ENCODE data around the gene HPCAL1. TPM values are rescaled to one million over a fixed set of nuclear protein-coding genes. Genes with fewer than 3 reads are reported as not detected.

HPCAL1 gene
- total RNA-seq, 2 donors from 2014 or later = 64.5 to 85.7 TPM

DNA sequence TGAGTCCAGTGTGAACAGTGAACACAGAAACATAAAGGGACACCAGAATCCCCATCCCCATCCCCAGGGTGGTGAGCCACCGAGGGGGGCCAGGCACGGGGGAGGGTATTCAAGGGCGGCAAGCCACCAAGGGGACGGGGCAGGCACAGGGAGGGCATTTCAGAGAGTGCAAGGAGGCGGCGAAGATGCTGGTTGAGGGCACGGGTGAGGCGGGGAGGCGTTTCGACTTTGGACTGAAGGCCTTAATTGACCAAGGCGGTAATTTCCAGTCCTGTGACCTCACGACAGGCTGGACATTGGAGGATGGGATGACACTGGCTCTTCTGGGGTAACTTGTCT, 75.0 kb downstream of the HPCAL1 start:
- TF ChIP-seq, protein P1, sequence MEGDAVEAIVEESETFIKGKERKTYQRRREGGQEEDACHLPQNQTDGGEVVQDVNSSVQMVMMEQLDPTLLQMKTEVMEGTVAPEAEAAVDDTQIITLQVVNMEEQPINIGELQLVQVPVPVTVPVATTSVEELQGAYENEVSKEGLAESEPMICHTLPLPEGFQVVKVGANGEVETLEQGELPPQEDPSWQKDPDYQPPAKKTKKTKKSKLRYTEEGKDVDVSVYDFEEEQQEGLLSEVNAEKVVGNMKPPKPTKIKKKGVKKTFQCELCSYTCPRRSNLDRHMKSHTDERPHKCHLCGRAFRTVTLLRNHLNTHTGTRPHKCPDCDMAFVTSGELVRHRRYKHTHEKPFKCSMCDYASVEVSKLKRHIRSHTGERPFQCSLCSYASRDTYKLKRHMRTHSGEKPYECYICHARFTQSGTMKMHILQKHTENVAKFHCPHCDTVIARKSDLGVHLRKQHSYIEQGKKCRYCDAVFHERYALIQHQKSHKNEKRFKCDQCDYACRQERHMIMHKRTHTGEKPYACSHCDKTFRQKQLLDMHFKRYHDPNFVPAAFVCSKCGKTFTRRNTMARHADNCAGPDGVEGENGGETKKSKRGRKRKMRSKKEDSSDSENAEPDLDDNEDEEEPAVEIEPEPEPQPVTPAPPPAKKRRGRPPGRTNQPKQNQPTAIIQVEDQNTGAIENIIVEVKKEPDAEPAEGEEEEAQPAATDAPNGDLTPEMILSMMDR (IDR thresholded peaks at IDR 0.05) = no peak
- Histone ChIP-seq H3K4me3 (no peak overlapping the region), H3K9ac (ENCODE audit: low read depth in 2 of 2, low read length in 2 of 2) (no peak overlapping the region), H3K9me3 (no peaks in the 10 kb centered on the region), H3K36me3 (no peaks in the 10 kb centered on the region), H3K4me1 (peaks cover 6% of the 10 kb centered on the region), H3K27me3 (no peaks in the 10 kb centered on the region), H3K27ac (no peak overlapping the region)
- DNase-seq = no peak
- intact Hi-C loops (cut with DNase I) = no loop called here

DNA sequence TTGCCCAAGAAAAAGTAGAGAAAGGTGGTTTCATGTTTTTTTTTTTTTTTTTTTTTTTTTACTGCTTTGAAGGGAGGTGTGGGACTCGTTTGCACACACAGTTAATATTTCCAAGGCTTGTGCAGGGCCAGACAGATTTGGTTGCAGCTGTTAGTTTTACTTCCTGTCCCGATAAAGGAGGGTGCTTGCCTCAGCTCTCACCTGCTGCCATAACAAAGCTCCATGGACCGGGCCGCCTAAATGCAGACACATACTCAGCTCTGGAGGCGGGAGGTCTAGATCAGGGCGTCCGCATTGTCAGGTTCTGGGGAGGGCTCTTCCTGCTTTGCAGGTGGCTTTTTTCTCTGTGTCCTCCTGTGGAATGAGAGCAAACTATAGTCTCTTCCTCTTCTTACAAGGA, 75.5 kb downstream of the HPCAL1 start:
- no peak for DNase-seq
- peaks cover 10% of the 10 kb centered on the region for H3K4me1 ChIP-seq
- intact Hi-C loops (cut with DNase I) = no loop called here

DNA sequence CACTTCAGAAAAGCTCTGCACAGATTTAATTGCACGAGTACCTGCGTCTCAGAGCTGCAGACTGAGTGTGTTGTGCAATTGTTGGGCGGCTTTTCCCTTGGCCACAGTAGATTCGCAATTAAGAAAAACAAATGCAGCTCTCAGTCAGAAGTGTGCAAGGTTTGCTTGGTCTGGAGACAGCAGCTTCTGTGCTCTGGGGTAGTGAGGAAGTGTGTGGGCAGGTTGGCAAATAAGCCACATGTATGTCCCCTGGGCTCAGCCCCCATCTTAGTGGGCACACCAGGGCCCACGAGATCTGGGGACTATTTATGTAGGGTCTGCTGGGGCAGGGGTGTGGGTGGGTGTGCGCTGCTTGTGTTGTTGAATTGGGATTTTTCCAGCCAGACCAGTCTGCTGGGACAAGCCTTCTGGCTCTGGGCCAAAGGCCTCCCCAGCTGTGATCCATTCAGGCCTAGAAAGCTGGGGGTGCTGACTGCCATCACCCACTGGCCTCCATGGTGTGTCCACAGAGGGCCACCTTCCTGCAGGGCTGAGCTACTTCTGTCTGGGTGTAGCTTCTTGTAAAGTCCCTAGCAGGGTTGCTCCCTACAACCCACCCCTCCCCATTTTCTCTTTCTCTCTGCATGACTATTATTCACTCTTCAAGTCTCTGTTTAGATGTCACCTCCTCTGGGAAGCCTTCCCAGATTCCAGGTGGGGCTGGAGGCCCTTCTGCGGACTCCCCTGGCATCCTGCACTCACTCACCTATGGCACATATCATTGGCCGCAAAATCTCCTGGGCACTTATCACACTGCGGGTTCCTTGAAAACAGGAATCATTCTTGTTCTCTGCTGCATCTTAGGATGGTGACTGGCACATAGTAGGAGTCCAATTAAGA, 77.6 kb downstream of the HPCAL1 start:
- H3K27me3 ChIP-seq = no peaks in the 10 kb centered on the region
- H3K4me1 ChIP-seq = peaks cover 14% of the 10 kb centered on the region
- TF ChIP-seq, protein P1 (IDR thresholded peaks at IDR 0.05) = no peak
- no peak overlapping the region for H3K4me3 ChIP-seq
- H3K9me3 ChIP-seq = no peaks in the 10 kb centered on the region
- intact Hi-C loops (cut with DNase I) = no loop called here
- DNase-seq = no peak
- H3K36me3 ChIP-seq = no peaks in the 10 kb centered on the region
- H3K27ac ChIP-seq = no peak overlapping the region
- no peak overlapping the region for H3K9ac ChIP-seq (ENCODE audit: low read depth in 2 of 2, low read length in 2 of 2)

More for the DNA sequence above, 75.5 kb downstream of the HPCAL1 start:
- Histone ChIP-seq H3K36me3 (no peaks in the 10 kb centered on the region), H3K4me3 (no peak overlapping the region), H3K9ac (ENCODE audit: low read depth in 2 of 2, low read length in 2 of 2) (no peak overlapping the region), H3K9me3 (no peaks in the 10 kb centered on the region), H3K27me3 (no peaks in the 10 kb centered on the region), H3K27ac (no peak overlapping the region)
- TF ChIP-seq, protein P1 (IDR thresholded peaks at IDR 0.05) = no peak

DNA sequence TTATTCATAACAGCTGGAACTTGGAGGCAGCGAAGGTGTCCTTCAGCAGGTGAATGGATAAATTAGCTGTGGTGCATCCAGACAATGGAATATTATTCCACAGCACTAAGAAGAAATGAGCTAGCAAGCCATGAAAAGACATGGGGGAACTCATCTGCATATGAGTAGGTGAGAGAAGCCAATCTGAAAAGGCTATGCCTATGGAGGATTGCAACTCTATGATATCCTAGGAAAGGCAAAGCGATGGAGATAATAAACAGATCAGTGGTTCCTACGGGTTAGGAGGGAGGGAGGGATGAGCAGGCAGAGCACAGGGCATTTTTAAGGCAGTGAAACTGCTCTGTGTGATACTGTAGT, 79.3 kb downstream of the HPCAL1 start:
- intact Hi-C loops (cut with DNase I) = no loop called here
- TF ChIP-seq, protein P1 (IDR thresholded peaks at IDR 0.05) = no peak
- DNase-seq = no peak
- no peak overlapping the region for H3K4me3 ChIP-seq
- no peaks in the 10 kb centered on the region for H3K27me3 ChIP-seq
- no peaks in the 10 kb centered on the region for H3K9me3 ChIP-seq
- H3K4me1 ChIP-seq = peaks cover 14% of the 10 kb centered on the region
- no peaks in the 10 kb centered on the region for H3K36me3 ChIP-seq
- H3K27ac ChIP-seq = no peak overlapping the region
- H3K9ac ChIP-seq (ENCODE audit: low read depth in 2 of 2, low read length in 2 of 2) = no peak overlapping the region

DNA sequence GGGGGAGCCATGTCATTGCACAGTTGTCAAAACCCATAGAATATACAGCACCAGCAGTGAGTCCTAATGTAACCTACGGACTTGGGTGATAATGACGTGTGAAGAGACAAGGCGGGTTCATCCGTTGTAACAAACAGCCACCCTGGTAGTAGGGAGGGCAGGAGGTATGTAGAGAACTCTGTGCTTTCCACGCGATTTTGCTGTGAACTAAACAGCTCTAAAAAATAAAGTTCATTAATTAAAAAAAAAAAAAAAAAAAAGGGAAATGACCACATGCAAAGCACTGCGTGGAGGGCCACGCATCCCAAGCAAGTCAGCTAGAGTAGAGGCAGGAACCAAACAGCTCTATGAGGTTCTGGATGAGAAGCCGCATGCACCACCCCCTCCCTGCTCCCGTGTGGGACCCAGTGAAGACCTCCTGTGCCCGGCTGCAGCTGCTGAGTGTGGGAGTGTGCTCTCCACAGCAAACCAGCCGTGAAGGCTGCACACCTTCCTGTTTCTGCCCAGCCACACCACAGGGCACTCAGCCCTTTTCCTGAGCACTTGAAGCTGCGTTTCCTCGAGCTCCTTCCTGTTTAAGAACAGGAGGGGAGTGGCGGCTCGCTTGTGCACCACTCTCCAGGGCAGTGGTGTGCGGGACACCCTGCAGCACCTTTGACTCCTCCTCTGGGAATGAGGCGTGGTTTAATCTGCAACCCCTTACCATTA, 79.8 kb downstream of the HPCAL1 start:
- Histone ChIP-seq H3K9ac (ENCODE audit: low read depth in 2 of 2, low read length in 2 of 2) (peak overlapping the region in 1 of 2 donors; percentile 57), H3K9me3 (no peaks in the 10 kb centered on the region), H3K4me1 (peaks cover 14% of the 10 kb centered on the region), H3K36me3 (no peaks in the 10 kb centered on the region), H3K27me3 (no peaks in the 10 kb centered on the region), H3K27ac (peak overlapping the region; percentile 16), H3K4me3 (no peak overlapping the region)
- intact Hi-C loops (cut with DNase I) = no loop called here
- TF ChIP-seq, protein P1 (IDR thresholded peaks at IDR 0.05) = no peak
- DNase-seq = peak; percentile 58
